K562 (cell line): ENCODE results near the gene ZNF668. TPM values are rescaled to one million over a fixed set of nuclear protein-coding genes. Genes with fewer than 3 reads are reported as not detected.

Experiments
- ATAC-seq: fragments of 200-7000 bp; cut with Tn5 transposase; 3 replicates; pipeline ENCODE4 v1.9.1; 2020; ENCODE audit warnings: moderate library complexity
- BruUV-seq: library from RNA; stranded (reverse); fragments of 400-500 nt; replicated peaks from 2 replicates; lab custom pipeline; 2021; lab: Mats Ljungman, UMichigan
- CTCF ChIA-PET: fragments of 300-600 bp; formaldehyde crosslinking; extraction: SDS; loops from one replicate; lab custom pipeline; 2021; ENCODE audit warnings: low intra/inter-chr PET ratio; lab: Yijun Ruan, JAX
- POLR2A ChIA-PET: fragments of 300-600, 350-650 bp; sonication (Branson Sonifier 250); formaldehyde crosslinking; extraction: SDS; loops from one replicate; lab custom pipeline; 2021; ENCODE audit warnings: antibody characterized with exemption, inconsistent platforms; lab: Yijun Ruan, JAX
- DNase-seq, 4 experiments: peaks; one replicate each; pipeline versions ENCODE4 v3.0.0 to v3.0.0-alpha.2; 2011 to 2018; ENCODE audit warnings: low spot score in 3 of 4, mixed read lengths in 3 of 4; ENCODE audit errors: extremely low read depth in 1 of 4
- FAIRE-seq: peaks from 2 replicates; lab custom pipeline; 2011; peaks lifted over from hg19 to GRCh38; lab: Jason Lieb, UNC
- H2AFZ ChIP-seq: 2 replicates; pipeline ENCODE4 v1.6.0; 2011; ENCODE audit warnings: low read depth, low read length, control low read depth, inconsistent platforms
- H3K27ac ChIP-seq: fragments of 200-600 bp; 3 replicates; pipeline ENCODE4 v1.8.0; 2011; ENCODE audit warnings: low read depth, mild to moderate bottlenecking, control low read depth, inconsistent platforms, low read length, moderate library complexity, mixed read lengths; ENCODE audit errors: extremely low read depth
- H3K27me3 ChIP-seq, 2 experiments: fragments of 300-600 bp in 1 of 2; 2 replicates in 1 of 2; 3 replicates in 1 of 2; pipeline versions ENCODE4 v1.6.0 to v1.8.0; 2011; ENCODE audit warnings: inconsistent platforms in 2 of 2, low read length in 2 of 2, mild to moderate bottlenecking in 1 of 2, mixed read lengths in 1 of 2, moderate library complexity in 1 of 2; ENCODE audit not compliant: control insufficient read depth in 2 of 2, insufficient read depth in 2 of 2
- H3K36me3 ChIP-seq: fragments of 300-600 bp; 3 replicates; pipeline ENCODE4 v1.8.0; 2011; ENCODE audit warnings: mild to moderate bottlenecking, low read length, inconsistent platforms; ENCODE audit not compliant: control insufficient read depth, insufficient read depth
- H3K4me1 ChIP-seq, 2 experiments: fragments of 200-600 bp in 1 of 2; replicated peaks in 1 of 2; 2 replicates in 1 of 2; 3 replicates in 1 of 2; pipeline versions ENCODE4 v1.5.1 to v1.8.0; 2011; ENCODE audit warnings: inconsistent platforms in 2 of 2, low read length in 2 of 2, mild to moderate bottlenecking in 1 of 2, mixed read lengths in 1 of 2, moderate library complexity in 1 of 2; ENCODE audit not compliant: control insufficient read depth in 2 of 2, insufficient read depth in 2 of 2
- H3K4me2 ChIP-seq: 2 replicates; pipeline ENCODE4 v1.6.1; 2011; ENCODE audit warnings: low read length, control low read depth, inconsistent platforms, mixed read lengths; ENCODE audit not compliant: insufficient read depth
- H3K4me3 ChIP-seq: fragments of 200-600 bp; sonication (generic), shearing (Covaris generic); 2 replicates; pipeline ENCODE4 v1.5.1; 2016; ENCODE audit warnings: control low read depth, inconsistent platforms
- H3K79me2 ChIP-seq: fragments of 200-600 bp; 3 replicates; pipeline ENCODE4 v1.8.0; 2011; ENCODE audit warnings: low read length, inconsistent platforms; ENCODE audit not compliant: control insufficient read depth, insufficient read depth
- H3K9ac ChIP-seq, 2 experiments: 2 replicates each; pipeline versions ENCODE4 v1.6.0 to v1.6.1; 2011; ENCODE audit warnings: low read depth in 2 of 2, low read length in 2 of 2, control low read depth in 1 of 2, inconsistent platforms in 1 of 2, mild to moderate bottlenecking in 1 of 2, mixed read lengths in 1 of 2; ENCODE audit not compliant: insufficient read depth in 1 of 2
- H3K9me1 ChIP-seq: one replicate; pipeline ENCODE4 v1.6.0; 2011; ENCODE audit warnings: inconsistent platforms, mild to moderate bottlenecking, low read length, moderate library complexity; ENCODE audit not compliant: control insufficient read depth, insufficient read depth
- H3K9me3 ChIP-seq: replicated peaks from 2 replicates; pipeline ENCODE4 v1.5.1; 2011; ENCODE audit warnings: low read depth, low read length, inconsistent platforms; ENCODE audit not compliant: control insufficient read depth, insufficient read depth
- H4K20me1 ChIP-seq: replicated peaks from 2 replicates; pipeline ENCODE4 v1.6.1; 2011; ENCODE audit warnings: low read length, inconsistent platforms, mixed read lengths; ENCODE audit not compliant: control insufficient read depth, insufficient read depth
- BACH1 ChIP-seq: fragments of 200-800 bp; sonication (Bioruptor generic); IDR thresholded peaks from 2 replicates; pipeline ENCODE4 v1.6.1; 2016; ENCODE audit warnings: missing genetic modification characterization, missing compliant biosample characterization
- BRD4 ChIP-seq: fragments of 200-600 bp; sonication (generic); IDR thresholded peaks from 2 replicates; pipeline ENCODE4 v1.6.1; 2017; ENCODE audit warnings: inconsistent platforms
- CLOCK ChIP-seq: fragments of 250-450 bp; sonication (Bioruptor Pico); IDR thresholded peaks from 2 replicates; pipeline ENCODE4 v1.4.0; 2020; ENCODE audit warnings: mild to moderate bottlenecking, moderate library complexity, borderline replicate concordance
- HDGF ChIP-seq: fragments of 450-650 bp; IDR thresholded peaks from 2 replicates; pipeline ENCODE4 v1.6.1; 2016
- MEIS2 ChIP-seq: fragments of 450-650 bp; IDR thresholded peaks from 2 replicates; pipeline ENCODE4 v1.6.1; 2014; ENCODE audit warnings: mild to moderate bottlenecking; ENCODE audit not compliant: partially characterized antibody
- MYBL2 ChIP-seq, 2 experiments: fragments of 450-650 bp in 1 of 2; sonication (generic) in 1 of 2; formaldehyde crosslinking in 1 of 2; IDR thresholded peaks; 2 replicates each; pipeline versions ENCODE4 v1.6.1 to v1.8.1; 2017 to 2022; ENCODE audit warnings: borderline replicate concordance in 1 of 2, inconsistent platforms in 1 of 2, low read depth in 1 of 2, mild to moderate bottlenecking in 1 of 2, missing genetic modification reagents in 1 of 2, moderate library complexity in 1 of 2
- NR0B1 ChIP-seq: fragments of 450-650 bp; IDR thresholded peaks from one replicate; pipeline ENCODE4 v1.6.1; 2018; ENCODE audit warnings: mild to moderate bottlenecking, moderate library complexity; ENCODE audit not compliant: partially characterized antibody
- NUFIP1 ChIP-seq: fragments of 450-650 bp; IDR thresholded peaks from 2 replicates; pipeline ENCODE4 v1.6.1; 2018; ENCODE audit not compliant: partially characterized antibody
- SMC3 ChIP-seq: conservative IDR thresholded peaks from 2 replicates; pipeline ENCODE4 v1.6.1; 2011; ENCODE audit warnings: low read depth, low read length, improper control_type of control experiment; ENCODE audit not compliant: insufficient read depth
- TEAD4 ChIP-seq, 2 experiments: sonication (generic) in 1 of 2; formaldehyde crosslinking in 1 of 2; IDR thresholded peaks; 2 replicates each; pipeline versions ENCODE4 v1.6.1 to v1.8.0; 2012 to 2022; ENCODE audit warnings: borderline replicate concordance in 1 of 2, inconsistent platforms in 1 of 2, low read length in 1 of 2, mild to moderate bottlenecking in 1 of 2, missing genetic modification reagents in 1 of 2
- TFAM ChIP-seq: fragments of 250-450 bp; sonication (Bioruptor Pico); conservative IDR thresholded peaks from 2 replicates; pipeline ENCODE4 v1.5.0; 2021; ENCODE audit warnings: mild to moderate bottlenecking, moderate library complexity
- ZNF707 ChIP-seq: fragments of 250-450 bp; sonication (Bioruptor Pico); conservative IDR thresholded peaks from 2 replicates; pipeline ENCODE4 v1.8.0; 2022; ENCODE audit warnings: inconsistent platforms, mild to moderate bottlenecking, moderate library complexity
- WGBS: fragments of 100-300 bp; shearing (Covaris generic); methylation state at CpG from one replicate; pipeline ENCODE4 v1.1.6; 2016; ENCODE audit warnings: low coverage, mixed read lengths; ENCODE audit not compliant: insufficient coverage; ENCODE audit errors: missing lambda C conversion rate; 5-methylcytosine and 5-hydroxymethylcytosine counted together
- in situ Hi-C: fragments of 300-500 bp; cut with MboI; formaldehyde crosslinking; loops from 4 replicates; pipeline ENCODE4 v1.15.0; 2018; ENCODE audit warnings: inconsistent platforms, mixed read lengths
- intact Hi-C: fragments of 100-400 bp; cut with micrococcal nuclease; formaldehyde crosslinking; loops from 2 replicates; pipeline ENCODE4 v1.14.2; 2022
- polyA plus RNA-seq, 8 experiments: library from polyadenylated mRNA; depleted of rRNA in 4 of 8; stranded (reverse) in 5 of 8; unstranded in 3 of 8; fragments of >200 nt; fragmentation: Nextera tagmentation in 2 of 8; fragmentation: Illumina TruSeq in 1 of 8; extraction: Ambion mirVana in 2 of 8; extraction: Trizol in 1 of 8; gene quantifications; 2 replicates each; pipeline versions ENCODE4 v1.2.1 to v1.2.3, GENCODE V29; 2011 to 2014; ENCODE audit warnings: inconsistent platforms in 1 of 8, missing spikeins in 1 of 8
- total RNA-seq, 7 experiments: library from RNA; depleted of rRNA in 6 of 7; stranded (reverse); fragments of >200 nt in 6 of 7; fragmentation: Illumina TruSeq in 2 of 7; extraction: Trizol in 2 of 7; gene quantifications; 2 replicates each; pipeline versions ENCODE4 v1.2.1 to v1.2.3, GENCODE V29; 2011 to 2021; ENCODE audit warnings: low replicate concordance in 1 of 7

Gene ZNF668
- total and polyA plus RNA-seq, 9 of the 15 experiments (the other 6 are each of a cell fraction or from before 2014, with no cell fraction given), result 0.04 to 15.3 (median 3.8) TPM; not detected in 1

- 97% methylated on average over 35 of the region's 54 CpGs for WGBS
- no peaks in the 10 kb centered on the region for H3K9me3 ChIP-seq
- FAIRE-seq (no peak), DNase-seq (no peak), ATAC-seq (no peak)
- in situ Hi-C loops (no loop called here), intact Hi-C loops (no loop called here)
- H3K27me3 ChIP-seq, result no peaks in the 10 kb centered on the region
- no peak overlapping the region for H3K9ac ChIP-seq
- H4K20me1 ChIP-seq, result no peaks in the 10 kb centered on the region
- H3K4me1 ChIP-seq, result peaks cover 0 to 19% of the 10 kb centered on the region in 2 experiments; a peak in 3 of 5 replicates
- peaks cover 17% of the 10 kb centered on the region; the same call in 2 of the 3 replicates for H3K79me2 ChIP-seq
- H3K27ac ChIP-seq, result no peak overlapping the region
- BruUV-seq, result no TSS peak
- H3K36me3 ChIP-seq, result peaks cover 42% of the 10 kb centered on the region; the same call in 2 of the 3 replicates
- ChIA-PET POLR2A (interaction anchor here (0.6 kb wide), 1 partner anchor 10 kb away, joined by 3 read pairs; no protein-coding TSS in a partner anchor), CTCF (no interaction called here)
- no peak overlapping the region for H2AFZ ChIP-seq
- no peak overlapping the region for H3K4me2 ChIP-seq
- H3K4me3 ChIP-seq, result no peak overlapping the region
- no peaks in the 10 kb centered on the region for H3K9me1 ChIP-seq
- TF ChIP-seq BACH1 (tag), result no peak
- TF ChIP-seq BRD4, result no peak
- TF ChIP-seq TFAM (CRISPR knock-in tag), result no peak
- TF ChIP-seq NUFIP1, result no peak
- no peak for TF ChIP-seq NR0B1
- TF ChIP-seq CLOCK (CRISPR knock-in tag), result no peak
- TF ChIP-seq MYBL2 (IDR thresholded peaks at IDR 0.05; ENCODE audit: low read depth), result no peak
- no peak for TF ChIP-seq MYBL2 (CRISPR knock-in tag; IDR thresholded peaks at IDR 0.05; ENCODE audit: borderline replicate concordance)
- TF ChIP-seq MEIS2, result no peak
- TF ChIP-seq HDGF, result no peak
- TF ChIP-seq ZNF707 (CRISPR knock-in tag), result no peak
- no peak for TF ChIP-seq TEAD4 (IDR thresholded peaks at IDR 0.05; ENCODE audit: low read length)
- TF ChIP-seq TEAD4 (CRISPR knock-in tag; IDR thresholded peaks at IDR 0.05; ENCODE audit: borderline replicate concordance), result no peak
- no peak for TF ChIP-seq SMC3
Measured at GRCh38 chr16:31061813-31062440, 12.1 kb downstream of the ZNF668 start.
